Measurements from ENCODE around the gene HERC3. TPM values are rescaled to one million over a fixed set of nuclear protein-coding genes. Genes with fewer than 3 reads are reported as not detected.

Gene HERC3
- total RNA-seq, 1 donor from 2014 or later = 15.8 TPM

- peaks cover 5% of the 10 kb centered on the region for H3K9me3 Mint-ChIP-seq
- no peak overlapping the region for H3K27ac Mint-ChIP-seq
- no peak for DNase-seq (ENCODE audit: low spot score in 2 of 2, unreplicated experiment in 2 of 2)
- no peak for TF ChIP-seq CTCF (IDR thresholded peaks at IDR 0.05; ENCODE audit: unreplicated experiment)
- H3K4me3 Mint-ChIP-seq = no peak overlapping the region
- peaks cover 10% of the 10 kb centered on the region for H3K36me3 Mint-ChIP-seq
- H3K27me3 Mint-ChIP-seq (ENCODE audit: low read depth) = no peaks in the 10 kb centered on the region
- H3K4me1 Mint-ChIP-seq = peaks cover 43% of the 10 kb centered on the region
Measured at GRCh38 chr4:88599714-88600113, 7.4 kb downstream of the HERC3 start.

- H3K36me3 Mint-ChIP-seq = peaks cover 14% of the 10 kb centered on the region
- H3K9me3 Mint-ChIP-seq = peaks cover 7% of the 10 kb centered on the region
- DNase-seq (ENCODE audit: low spot score in 2 of 2, unreplicated experiment in 2 of 2) = no peak
- TF ChIP-seq CTCF (IDR thresholded peaks at IDR 0.05; ENCODE audit: unreplicated experiment) = no peak
- H3K4me3 Mint-ChIP-seq = no peak overlapping the region
- peak overlapping the region; percentile 87 for H3K27ac Mint-ChIP-seq
- no peaks in the 10 kb centered on the region for H3K27me3 Mint-ChIP-seq (ENCODE audit: low read depth)
- peaks cover 41% of the 10 kb centered on the region for H3K4me1 Mint-ChIP-seq
Measured at GRCh38 chr4:88600176-88600838, 8.0 kb downstream of the HERC3 start.

GRCh38 chr4:88604978-88605678 is 12.8 kb downstream of the HERC3 start:
- no peak for TF ChIP-seq CTCF (IDR thresholded peaks at IDR 0.05; ENCODE audit: unreplicated experiment)
- Mint-ChIP-seq H3K27ac (no peak overlapping the region), H3K36me3 (peaks cover 37% of the 10 kb centered on the region), H3K9me3 (peaks cover 16% of the 10 kb centered on the region), H3K27me3 (ENCODE audit: low read depth) (no peaks in the 10 kb centered on the region), H3K4me1 (peaks cover 13% of the 10 kb centered on the region), H3K4me3 (no peak overlapping the region)
- no peak for DNase-seq (ENCODE audit: low spot score in 2 of 2, unreplicated experiment in 2 of 2)

GRCh38 chr4:88605736-88606135 is 13.5 kb downstream of the HERC3 start:
- no peak overlapping the region for H3K4me3 Mint-ChIP-seq
- no peaks in the 10 kb centered on the region for H3K27me3 Mint-ChIP-seq (ENCODE audit: low read depth)
- peaks cover 41% of the 10 kb centered on the region for H3K36me3 Mint-ChIP-seq
- H3K4me1 Mint-ChIP-seq = peaks cover 8% of the 10 kb centered on the region
- no peak for DNase-seq (ENCODE audit: low spot score in 2 of 2, unreplicated experiment in 2 of 2)
- TF ChIP-seq CTCF (IDR thresholded peaks at IDR 0.05; ENCODE audit: unreplicated experiment) = no peak
- H3K27ac Mint-ChIP-seq = no peak overlapping the region
- H3K9me3 Mint-ChIP-seq = peaks cover 16% of the 10 kb centered on the region

- Mint-ChIP-seq H3K27ac (no peak overlapping the region), H3K36me3 (peaks cover 44% of the 10 kb centered on the region), H3K4me3 (no peak overlapping the region), H3K27me3 (ENCODE audit: low read depth) (no peaks in the 10 kb centered on the region), H3K9me3 (peaks cover 16% of the 10 kb centered on the region), H3K4me1 (no peaks in the 10 kb centered on the region)
- no peak for DNase-seq (ENCODE audit: low spot score in 2 of 2, unreplicated experiment in 2 of 2)
- no peak for TF ChIP-seq CTCF (IDR thresholded peaks at IDR 0.05; ENCODE audit: unreplicated experiment)
Measured at GRCh38 chr4:88606832-88607231, 14.6 kb downstream of the HERC3 start.
